Activated B cell treated with CpG ODN at 0.5 μM for 24 hours (primary cell): ENCODE results near the gene CLP1. TPM values are rescaled to one million over a fixed set of nuclear protein-coding genes. Genes with fewer than 3 reads are reported as not detected.

Experiments
- ATAC-seq: fragments of 200-7000 bp; cut with Tn5 transposase; one replicate; pipeline ENCODE4 v1.10.0; 2021; ENCODE audit warnings: low read depth, mild to moderate bottlenecking, moderate library complexity
- CTCF ChIA-PET: fragments of 350-600 bp; sonication (Branson Sonifier 250); formaldehyde crosslinking; loops from one replicate; lab custom pipeline; 2021; ENCODE audit warnings: antibody characterized with exemption; lab: Charles Lee
- POLR2A ChIA-PET: fragments of 350-600 bp; sonication (Branson Sonifier 250); formaldehyde crosslinking; loops from one replicate; lab custom pipeline; 2021; ENCODE audit warnings: antibody characterized with exemption; lab: Charles Lee
- DNase-seq: peaks from one replicate; pipeline ENCODE4 v3.0.0; 2022
- H3K27ac Mint-ChIP-seq: one replicate; pipeline ENCODE4 v1.8.0; 2020; ENCODE audit warnings: mixed read lengths
- H3K27me3 Mint-ChIP-seq: one replicate; pipeline ENCODE4 v1.8.0; 2021; ENCODE audit warnings: mixed read lengths
- H3K36me3 Mint-ChIP-seq: one replicate; pipeline ENCODE4 v1.8.0; 2021; ENCODE audit warnings: low read depth, mixed read lengths
- H3K4me1 Mint-ChIP-seq: one replicate; pipeline ENCODE4 v1.8.0; 2021; ENCODE audit warnings: mixed read lengths
- H3K4me3 Mint-ChIP-seq: one replicate; pipeline ENCODE4 v1.8.0; 2020; ENCODE audit warnings: mild to moderate bottlenecking, mixed read lengths
- H3K9me3 Mint-ChIP-seq: one replicate; pipeline ENCODE4 v1.8.0; 2020; ENCODE audit warnings: mixed read lengths
- intact Hi-C: fragments of 100-400 bp; cut with micrococcal nuclease; formaldehyde crosslinking; loops from one replicate; pipeline ENCODE4 v1.15.1; 2024
- total RNA-seq: library from RNA; stranded (reverse); gene quantifications from 2 replicates; pipeline ENCODE4 v1.2.3, GENCODE V29; 2022
- TF ChIP-seq, protein P1 (sequence below): fragments of 200-600 bp; IDR thresholded peaks from one replicate; pipeline ENCODE4 v1.8.0; 2022; ENCODE audit warnings: antibody characterized with exemption, mild to moderate bottlenecking

Gene CLP1
- total RNA-seq, 1 donor from 2014 or later = 20.4 TPM

DNA sequence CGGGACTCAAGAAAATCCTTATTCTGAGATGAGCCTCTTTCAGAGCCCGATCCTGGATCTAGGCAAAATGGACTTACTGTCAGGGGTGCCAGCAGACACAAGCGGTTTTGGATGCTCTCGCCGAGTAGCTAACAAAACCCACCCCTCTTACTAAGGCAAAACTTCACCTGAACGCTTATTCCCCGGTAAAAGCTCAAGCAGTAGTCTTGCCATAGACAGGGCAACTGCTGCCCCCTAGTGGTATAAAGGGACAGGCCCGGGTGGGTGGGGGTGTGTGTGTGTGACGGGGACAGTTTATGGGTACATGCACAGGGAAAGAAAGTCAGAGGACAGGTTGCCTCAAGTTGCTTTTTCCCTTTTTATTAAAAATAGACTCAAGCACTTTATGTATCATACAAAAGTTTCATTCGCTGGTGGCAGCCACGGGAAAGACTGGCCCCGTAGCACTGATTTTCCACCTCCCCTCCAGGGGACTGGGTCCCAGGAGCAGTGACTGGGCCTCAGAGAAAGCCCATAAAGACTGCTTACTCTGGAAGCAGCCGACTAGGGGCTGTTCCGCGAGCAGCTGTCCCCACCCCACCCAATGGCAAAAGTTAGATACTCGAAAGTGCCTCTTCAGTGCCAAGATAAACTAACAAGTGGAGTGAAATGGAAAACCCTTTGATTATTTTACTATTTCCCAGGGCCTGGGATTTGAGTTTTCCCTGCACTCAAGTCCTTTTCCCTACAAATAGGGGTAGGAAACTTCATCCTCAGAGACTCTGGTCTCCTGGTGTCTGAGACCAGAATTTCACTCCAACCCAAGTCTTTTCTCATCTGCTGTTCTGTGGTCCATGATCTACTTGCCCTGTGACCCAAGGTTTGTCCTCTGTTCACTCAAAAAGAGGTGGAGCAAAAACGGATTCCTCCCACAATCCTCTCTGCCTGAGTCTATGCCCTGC is 12.5 kb upstream of the CLP1 start:
- CTCF ChIA-PET = interaction anchor here (0.9 to 6.2 kb wide), 15 partner anchors 9 to 298 kb away, joined by 3 to 77 read pairs (median 4); partner anchors contain the start of gene UBE2L6
- Mint-ChIP-seq H3K27ac (no peak overlapping the region), H3K36me3 (no peaks in the 10 kb centered on the region), H3K9me3 (no peaks in the 10 kb centered on the region), H3K4me3 (no peak overlapping the region), H3K27me3 (peaks cover 58% of the 10 kb centered on the region), H3K4me1 (peaks cover 40% of the 10 kb centered on the region)
- ATAC-seq (peak; percentile 82), DNase-seq (peak; percentile 65)
- intact Hi-C loops = loop anchor here (1.0 to 2.0 kb wide), 3 partner anchors 118 to 156 kb away; no protein-coding TSS in a partner anchor
- POLR2A ChIA-PET = interaction anchor here (0.6 to 1.5 kb wide), 4 partner anchors 12 to 305 kb away, joined by 3 to 6 read pairs (median 4); no protein-coding TSS in a partner anchor
- TF ChIP-seq, protein P1, sequence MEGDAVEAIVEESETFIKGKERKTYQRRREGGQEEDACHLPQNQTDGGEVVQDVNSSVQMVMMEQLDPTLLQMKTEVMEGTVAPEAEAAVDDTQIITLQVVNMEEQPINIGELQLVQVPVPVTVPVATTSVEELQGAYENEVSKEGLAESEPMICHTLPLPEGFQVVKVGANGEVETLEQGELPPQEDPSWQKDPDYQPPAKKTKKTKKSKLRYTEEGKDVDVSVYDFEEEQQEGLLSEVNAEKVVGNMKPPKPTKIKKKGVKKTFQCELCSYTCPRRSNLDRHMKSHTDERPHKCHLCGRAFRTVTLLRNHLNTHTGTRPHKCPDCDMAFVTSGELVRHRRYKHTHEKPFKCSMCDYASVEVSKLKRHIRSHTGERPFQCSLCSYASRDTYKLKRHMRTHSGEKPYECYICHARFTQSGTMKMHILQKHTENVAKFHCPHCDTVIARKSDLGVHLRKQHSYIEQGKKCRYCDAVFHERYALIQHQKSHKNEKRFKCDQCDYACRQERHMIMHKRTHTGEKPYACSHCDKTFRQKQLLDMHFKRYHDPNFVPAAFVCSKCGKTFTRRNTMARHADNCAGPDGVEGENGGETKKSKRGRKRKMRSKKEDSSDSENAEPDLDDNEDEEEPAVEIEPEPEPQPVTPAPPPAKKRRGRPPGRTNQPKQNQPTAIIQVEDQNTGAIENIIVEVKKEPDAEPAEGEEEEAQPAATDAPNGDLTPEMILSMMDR = no peak

DNA sequence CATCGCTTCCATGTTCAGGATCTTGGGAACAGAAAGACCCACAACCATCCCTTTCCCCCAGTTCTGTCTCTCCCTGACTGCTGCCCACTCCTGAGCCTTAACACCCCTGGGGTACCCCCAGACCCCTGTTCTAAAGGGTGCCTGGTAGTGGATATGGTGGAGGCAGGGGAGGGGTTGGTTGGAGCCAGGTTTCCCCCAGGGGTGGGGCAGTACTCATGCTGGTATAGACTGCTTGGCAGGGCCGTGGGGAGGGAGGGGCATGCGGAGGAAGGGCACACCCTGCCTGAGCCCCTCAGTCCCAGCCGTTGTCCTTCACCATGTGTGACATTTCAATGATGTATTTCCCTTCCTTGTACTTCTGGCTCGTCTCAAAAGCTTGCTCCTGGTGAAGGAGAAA is 11.9 kb upstream of the CLP1 start:
- H3K4me1 Mint-ChIP-seq = peaks cover 42% of the 10 kb centered on the region
- H3K27me3 Mint-ChIP-seq = peaks cover 63% of the 10 kb centered on the region
- no peaks in the 10 kb centered on the region for H3K9me3 Mint-ChIP-seq
- H3K27ac Mint-ChIP-seq = no peak overlapping the region
- ATAC-seq (no peak), DNase-seq (no peak)
- H3K4me3 Mint-ChIP-seq = no peak overlapping the region
- no peaks in the 10 kb centered on the region for H3K36me3 Mint-ChIP-seq
- ChIA-PET POLR2A (no interaction called here), CTCF (interaction anchor here (1.1 to 6.2 kb wide), 4 partner anchors 11 to 299 kb away, joined by 3 to 77 read pairs (median 18); partner anchors contain the start of gene UBE2L6)
- TF ChIP-seq, protein P1 = no peak
- intact Hi-C loops = loop anchor here (2.0 kb wide), 1 partner anchor 155 kb away; no protein-coding TSS in a partner anchor

DNA sequence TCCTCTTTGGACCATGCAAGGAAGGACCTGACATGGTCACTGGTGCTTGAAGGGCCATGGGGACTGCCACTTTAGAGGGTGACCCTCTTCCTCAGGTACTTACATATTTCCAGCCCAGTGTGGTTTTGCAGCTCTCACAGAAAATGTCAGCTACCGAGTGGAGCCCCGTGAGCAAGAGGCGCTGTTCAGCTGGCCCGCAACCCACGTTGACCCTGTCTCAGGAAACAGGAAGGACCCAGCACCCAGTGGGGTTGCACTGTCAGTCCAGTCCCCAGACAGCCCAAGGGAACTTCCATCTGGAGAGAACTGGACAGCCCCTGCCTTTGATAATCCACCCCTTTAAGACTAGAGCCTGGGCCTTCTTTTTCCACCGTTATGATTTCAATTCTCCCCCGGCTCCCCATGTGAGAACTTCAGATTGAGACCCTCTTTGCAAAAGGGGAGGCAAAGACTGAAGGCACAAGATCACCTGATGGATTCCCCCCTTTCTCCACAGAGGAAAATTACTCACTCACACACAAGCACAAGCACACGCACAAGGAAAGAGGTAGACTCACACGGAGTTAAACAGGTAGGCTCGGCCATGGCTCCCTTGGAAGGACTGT is 11.3 kb upstream of the CLP1 start:
- POLR2A ChIA-PET = interaction anchor here (0.7 kb wide), 1 partner anchor 9 kb away, joined by 6 read pairs; no protein-coding TSS in a partner anchor
- Mint-ChIP-seq H3K4me1 (peaks cover 41% of the 10 kb centered on the region), H3K36me3 (no peaks in the 10 kb centered on the region), H3K27me3 (peaks cover 69% of the 10 kb centered on the region), H3K4me3 (no peak overlapping the region), H3K27ac (no peak overlapping the region), H3K9me3 (no peaks in the 10 kb centered on the region)
- CTCF ChIA-PET = interaction anchor here (0.9 to 1.7 kb wide), 4 partner anchors 78 to 188 kb away, joined by 3 to 7 read pairs (median 3); partner anchors contain the start of gene UBE2L6
- DNase-seq (no peak), ATAC-seq (no peak)
- intact Hi-C loops = no loop called here
- TF ChIP-seq, protein P1 = no peak

GRCh38 chr11:57646799-57647303 is 10.7 kb upstream of the CLP1 start:
- no peaks in the 10 kb centered on the region for H3K9me3 Mint-ChIP-seq
- intact Hi-C loops = no loop called here
- DNase-seq (no peak), ATAC-seq (no peak)
- TF ChIP-seq, protein P1 = no peak
- peaks cover 37% of the 10 kb centered on the region for H3K4me1 Mint-ChIP-seq
- H3K4me3 Mint-ChIP-seq = no peak overlapping the region
- H3K27ac Mint-ChIP-seq = no peak overlapping the region
- H3K36me3 Mint-ChIP-seq = no peaks in the 10 kb centered on the region
- CTCF ChIA-PET = interaction anchor here (0.9 to 1.7 kb wide), 4 partner anchors 79 to 189 kb away, joined by 3 to 7 read pairs (median 3); partner anchors contain the start of gene UBE2L6
- H3K27me3 Mint-ChIP-seq = peaks cover 72% of the 10 kb centered on the region
- POLR2A ChIA-PET = interaction anchor here (0.5 to 0.7 kb wide), 2 partner anchors 9 to 21 kb away, joined by 6 read pairs; no protein-coding TSS in a partner anchor
